Endothelial cell of umbilical vein (primary cell): ENCODE results near the gene MYO1H. TPM values are rescaled to one million over a fixed set of nuclear protein-coding genes. Genes with fewer than 3 reads are reported as not detected.

Source experiments
- BruUV-seq: library from RNA; stranded (reverse); fragments of 400-500 nt; replicated peaks from 2 replicates; lab custom pipeline; 2021; lab: Mats Ljungman, UMichigan
- CTCF ChIA-PET: fragments of 300-600, 350-600 bp; sonication (Branson Sonifier 250); formaldehyde crosslinking; loops from one replicate; lab custom pipeline; 2021; ENCODE audit warnings: antibody characterized with exemption, inconsistent platforms; lab: Charles Lee
- POLR2A ChIA-PET: fragments of 300-600, 350-600 bp; sonication (Branson Sonifier 250); formaldehyde crosslinking; loops from one replicate; lab custom pipeline; 2021; ENCODE audit warnings: antibody characterized with exemption, inconsistent platforms; lab: Charles Lee
- DNase-seq: peaks from one replicate; pipeline ENCODE4 v3.0.0-alpha.2; 2011; ENCODE audit warnings: low read depth, low spot score
- FAIRE-seq: peaks from 2 replicates; lab custom pipeline; 2011; peaks lifted over from hg19 to GRCh38; lab: Jason Lieb, UNC
- H2AFZ ChIP-seq: 2 replicates; pipeline ENCODE4 v1.6.0; 2012; ENCODE audit warnings: low read depth, low read length, control low read depth, inconsistent platforms
- H3K27ac ChIP-seq: 2 replicates; pipeline ENCODE4 v1.5.1; 2011; ENCODE audit warnings: low read depth, mild to moderate bottlenecking, control low read depth, low read length, moderate library complexity; ENCODE audit not compliant: insufficient read depth
- H3K27me3 ChIP-seq, 2 experiments: 2 replicates each; pipeline versions ENCODE4 v1.6.0 to v1.6.1; 2011; ENCODE audit warnings: low read length in 2 of 2, mixed read lengths in 1 of 2; ENCODE audit not compliant: control insufficient read depth in 2 of 2, insufficient read depth in 2 of 2
- H3K36me3 ChIP-seq, 2 experiments: 2 replicates in 1 of 2; 3 replicates in 1 of 2; pipeline ENCODE4 v1.5.1; 2011; ENCODE audit warnings: low read length in 2 of 2, mild to moderate bottlenecking in 1 of 2, moderate library complexity in 1 of 2; ENCODE audit not compliant: control insufficient read depth in 2 of 2, insufficient read depth in 2 of 2; ENCODE audit errors: extremely low read depth in 1 of 2
- H3K4me1 ChIP-seq: 3 replicates; pipeline ENCODE4 v1.5.1; 2011; ENCODE audit warnings: mild to moderate bottlenecking, low read length; ENCODE audit not compliant: control insufficient read depth, insufficient read depth; ENCODE audit errors: extremely low read depth
- H3K4me2 ChIP-seq: 2 replicates; pipeline ENCODE4 v1.6.1; 2011; ENCODE audit warnings: low read length, control low read depth, mixed read lengths; ENCODE audit not compliant: insufficient read depth
- H3K4me3 ChIP-seq, 3 experiments: fragments of 200-600 bp in 1 of 3; sonication (generic), shearing (Covaris generic) in 1 of 3; replicated peaks in 1 of 3; 2 replicates each; pipeline ENCODE4 v1.5.1; 2011 to 2016; ENCODE audit warnings: control low read depth in 3 of 3, low read length in 3 of 3, mild to moderate bottlenecking in 2 of 3, inconsistent platforms in 1 of 3, low read depth in 1 of 3, moderate library complexity in 1 of 3; ENCODE audit not compliant: insufficient read depth in 1 of 3
- H3K79me2 ChIP-seq: 2 replicates; pipeline ENCODE4 v1.6.0; 2012; ENCODE audit warnings: low read length, inconsistent platforms; ENCODE audit not compliant: control insufficient read depth, insufficient read depth
- H3K9ac ChIP-seq: replicated peaks from 2 replicates; pipeline ENCODE3; 2011; ENCODE audit warnings: low read length, control low read depth; ENCODE audit not compliant: insufficient read depth; ENCODE audit errors: extremely low read depth
- H3K9me1 ChIP-seq: replicated peaks from 3 replicates; pipeline ENCODE4 v1.6.0; 2011; ENCODE audit warnings: mild to moderate bottlenecking, low read length; ENCODE audit not compliant: control insufficient read depth, insufficient read depth; ENCODE audit errors: extremely low read depth
- H3K9me3 ChIP-seq: replicated peaks from 2 replicates; pipeline ENCODE4 v1.5.1; 2012; ENCODE audit warnings: low read length, inconsistent platforms; ENCODE audit not compliant: control insufficient read depth, insufficient read depth
- H4K20me1 ChIP-seq: replicated peaks from 2 replicates; pipeline ENCODE3; 2011; ENCODE audit warnings: mild to moderate bottlenecking, low read length; ENCODE audit not compliant: control insufficient read depth, insufficient read depth; ENCODE audit errors: extremely low read depth
- EZH2 ChIP-seq: IDR thresholded peaks from 2 replicates; pipeline ENCODE4 v1.6.1; 2012; ENCODE audit warnings: borderline replicate concordance, low read depth, mild to moderate bottlenecking, moderate library complexity, low read length, inconsistent platforms; ENCODE audit not compliant: severe bottlenecking
- FOS ChIP-seq: IDR thresholded peaks from 2 replicates; pipeline ENCODE4 v1.6.1; 2011; ENCODE audit warnings: mild to moderate bottlenecking, low read length, moderate library complexity, borderline replicate concordance; ENCODE audit not compliant: insufficient read depth
- GATA2 ChIP-seq: IDR thresholded peaks from 2 replicates; pipeline ENCODE4 v1.7.0; 2011; ENCODE audit warnings: low read depth, mild to moderate bottlenecking, moderate library complexity, mixed read lengths, low read length; ENCODE audit not compliant: insufficient read length, insufficient read depth
- JUN ChIP-seq: IDR thresholded peaks from 2 replicates; pipeline ENCODE4 v1.6.1; 2011; ENCODE audit warnings: borderline replicate concordance, low read depth; ENCODE audit not compliant: insufficient read length, insufficient read depth
- MYC ChIP-seq: IDR thresholded peaks from one replicate; pipeline ENCODE4 v1.6.1; 2011; ENCODE audit warnings: mild to moderate bottlenecking, low read depth, low read length
- POLR2A ChIP-seq: IDR thresholded peaks from 2 replicates; pipeline ENCODE4 v1.6.1; 2012; ENCODE audit warnings: low read depth, mild to moderate bottlenecking, control low read depth, low read length
- POLR2AphosphoS5 ChIP-seq: IDR thresholded peaks from 2 replicates; pipeline ENCODE4 v1.6.1; 2012; ENCODE audit warnings: low read depth, mild to moderate bottlenecking, control low read depth, low read length, moderate library complexity; ENCODE audit not compliant: insufficient read depth
- dilution Hi-C: fragments of 300-500 bp; cut with MboI; formaldehyde crosslinking; loops from one replicate; pipeline ENCODE4 v1.15.0; 2019; ENCODE audit warnings: low sequenced_read_pairs; ENCODE audit not compliant: extremely low pct_ligation_motif_present
- intact Hi-C: fragments of 100-400 bp; cut with micrococcal nuclease; formaldehyde crosslinking; loops from one replicate; pipeline ENCODE4 v1.10.0; 2022
- polyA plus RNA-seq, 4 experiments: library from polyadenylated mRNA; depleted of rRNA in 3 of 4; stranded (reverse) in 3 of 4; unstranded in 1 of 4; fragments of >200 nt; gene quantifications; 2 replicates each; pipeline versions ENCODE4 v1.2.1 to v1.2.3, GENCODE V29; 2011 to 2012; ENCODE audit warnings: missing spikeins in 1 of 4
- total RNA-seq: library from RNA; stranded (reverse); gene quantifications from 2 replicates; pipeline ENCODE4 v1.2.3, GENCODE V29; 2021
- TF ChIP-seq, protein P1 (sequence below), 2 donors: IDR thresholded peaks; 1 replicate in 1 of 2; 2 replicates in 1 of 2; pipeline ENCODE4 v1.5.1; 2011; ENCODE audit warnings: low read length in 2 of 2, mild to moderate bottlenecking in 2 of 2, moderate library complexity in 2 of 2, control low read depth in 1 of 2, inconsistent platforms in 1 of 2, low read depth in 1 of 2; ENCODE audit not compliant: insufficient read depth in 1 of 2; ENCODE audit errors: extremely low read depth in 1 of 2
- TF ChIP-seq, protein P2 (sequence below): IDR thresholded peaks from 2 replicates; pipeline ENCODE4 v1.6.1; 2011; ENCODE audit not compliant: insufficient read depth, insufficient read length

MYO1H gene
- total and polyA plus RNA-seq, 2 donors (not counting 3 experiments of a cell fraction or from before 2014, with no cell fraction given), result not detected

DNA sequence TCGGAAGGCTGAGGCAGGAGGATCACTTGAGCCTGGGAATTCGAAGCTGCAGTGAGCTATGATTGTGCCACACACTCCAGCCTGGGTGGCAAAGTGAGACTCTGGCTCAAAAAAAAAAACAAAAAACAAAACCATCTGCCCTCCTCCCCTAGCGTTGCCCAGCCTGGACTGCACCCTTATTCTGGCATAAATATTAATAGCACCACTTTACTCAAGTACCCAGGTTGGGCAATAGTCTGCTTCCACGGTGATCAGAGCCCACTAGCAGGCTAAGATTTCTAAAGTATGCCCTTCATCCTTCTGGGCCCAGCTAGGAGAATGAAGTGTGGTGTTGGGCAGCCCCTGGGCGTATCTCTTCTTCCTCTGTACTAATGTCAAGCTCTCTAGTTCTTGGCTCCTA is 96.1 kb downstream of the MYO1H start:
- no peaks in the 10 kb centered on the region for H3K9me1 ChIP-seq
- FAIRE-seq, result no peak
- peaks cover under 1% of the 10 kb centered on the region for H3K79me2 ChIP-seq
- dilution Hi-C loops, result no loop called here
- H3K27ac ChIP-seq, result no peak overlapping the region
- peaks cover 8% of the 10 kb centered on the region for H3K4me1 ChIP-seq
- no TSS peak for BruUV-seq
- H3K9ac ChIP-seq, result no peak overlapping the region
- peaks cover 5 to 9% of the 10 kb centered on the region in 2 experiments for H3K36me3 ChIP-seq
- intact Hi-C loops, result no loop called here
- TF ChIP-seq JUN (no peak), MYC (no peak), POLR2AphosphoS5 (no peak), POLR2A (no peak), GATA2 (no peak), FOS (no peak), EZH2 (no peak)
- TF ChIP-seq, protein P1, sequence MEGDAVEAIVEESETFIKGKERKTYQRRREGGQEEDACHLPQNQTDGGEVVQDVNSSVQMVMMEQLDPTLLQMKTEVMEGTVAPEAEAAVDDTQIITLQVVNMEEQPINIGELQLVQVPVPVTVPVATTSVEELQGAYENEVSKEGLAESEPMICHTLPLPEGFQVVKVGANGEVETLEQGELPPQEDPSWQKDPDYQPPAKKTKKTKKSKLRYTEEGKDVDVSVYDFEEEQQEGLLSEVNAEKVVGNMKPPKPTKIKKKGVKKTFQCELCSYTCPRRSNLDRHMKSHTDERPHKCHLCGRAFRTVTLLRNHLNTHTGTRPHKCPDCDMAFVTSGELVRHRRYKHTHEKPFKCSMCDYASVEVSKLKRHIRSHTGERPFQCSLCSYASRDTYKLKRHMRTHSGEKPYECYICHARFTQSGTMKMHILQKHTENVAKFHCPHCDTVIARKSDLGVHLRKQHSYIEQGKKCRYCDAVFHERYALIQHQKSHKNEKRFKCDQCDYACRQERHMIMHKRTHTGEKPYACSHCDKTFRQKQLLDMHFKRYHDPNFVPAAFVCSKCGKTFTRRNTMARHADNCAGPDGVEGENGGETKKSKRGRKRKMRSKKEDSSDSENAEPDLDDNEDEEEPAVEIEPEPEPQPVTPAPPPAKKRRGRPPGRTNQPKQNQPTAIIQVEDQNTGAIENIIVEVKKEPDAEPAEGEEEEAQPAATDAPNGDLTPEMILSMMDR (IDR thresholded peaks at IDR 0.05; ENCODE audit: extremely low read depth in 1 of 2, insufficient read depth in 1 of 2, low read depth in 1 of 2, low read length in 2 of 2), result no peak
- TF ChIP-seq, protein P2, sequence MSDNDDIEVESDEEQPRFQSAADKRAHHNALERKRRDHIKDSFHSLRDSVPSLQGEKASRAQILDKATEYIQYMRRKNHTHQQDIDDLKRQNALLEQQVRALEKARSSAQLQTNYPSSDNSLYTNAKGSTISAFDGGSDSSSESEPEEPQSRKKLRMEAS, result no peak
- no peak overlapping the region for H2AFZ ChIP-seq
- H3K4me2 ChIP-seq, result no peak overlapping the region
- H3K27me3 ChIP-seq, result no peaks in the 10 kb centered on the region
- CTCF ChIA-PET, result interaction anchor here (1.1 to 4.0 kb wide), 3 partner anchors 11 to 19 kb away, joined by 3 to 21 read pairs (median 5); no protein-coding TSS in a partner anchor
- H4K20me1 ChIP-seq, result peaks cover under 1% of the 10 kb centered on the region
- no peak overlapping the region for H3K4me3 ChIP-seq
- no peak for DNase-seq
- POLR2A ChIA-PET, result no interaction called here
- H3K9me3 ChIP-seq, result no peaks in the 10 kb centered on the region
